ENCODE data around the gene NTM. TPM values are rescaled to one million over a fixed set of nuclear protein-coding genes. Genes with fewer than 3 reads are reported as not detected.
A peak's percentile ranks its signal among the peaks of the same experiment; 100 is the strongest.

The NTM gene
- total and polyA plus RNA-seq, 12 donors = 0.26 to 11.5 (median 4.0) TPM

GRCh38 chr11:131510662-131511061 lies 140.2 kb downstream of the NTM start:
- DNase-seq = no peak
- Histone ChIP-seq H3K9me3 (replicated peaks in 1 of 3) (no peaks in the 10 kb centered on the region), H3K4me1 (replicated peaks in 1 of 2) (no peaks in the 10 kb centered on the region), H3K27ac (no peak overlapping the region), H3K36me3 (replicated peaks in 1 of 2) (no peaks in the 10 kb centered on the region), H3K4me3 (no peak overlapping the region), H3K27me3 (no peaks in the 10 kb centered on the region)
- intact Hi-C loops (cut with DNase I) = loop anchor here in 1 of 2 donors (5.0 kb wide), 1 partner anchor 443 kb away; no protein-coding TSS in a partner anchor
- WGBS, 4 donors = 55 to 84% (median 83%) methylated on average over 6 to 8 of the region's 8 CpGs
- TF ChIP-seq CTCF (IDR thresholded peaks at IDR 0.05) = no peak
- no peak for TF ChIP-seq POLR2A (IDR thresholded peaks at IDR 0.05)

- WGBS, 4 donors = 64 to 67% (median 66%) methylated on average over 9 of the region's 9 CpGs
- peak; percentile 22 to 48 (median 46) for TF ChIP-seq CTCF (IDR thresholded peaks at IDR 0.05)
- no peak for TF ChIP-seq POLR2A (IDR thresholded peaks at IDR 0.05)
- intact Hi-C loops (cut with DNase I) = loop anchor here in 1 of 2 donors (5.0 kb wide), 1 partner anchor 444 kb away; no protein-coding TSS in a partner anchor
- peak in 3 of 7 donors; percentile 30 to 53 (median 48) for DNase-seq
- H3K4me1 ChIP-seq (replicated peaks in 1 of 2) = no peaks in the 10 kb centered on the region
- H3K27ac ChIP-seq = no peak overlapping the region
- no peaks in the 10 kb centered on the region for H3K36me3 ChIP-seq (replicated peaks in 1 of 2)
- no peaks in the 10 kb centered on the region for H3K27me3 ChIP-seq
- H3K4me3 ChIP-seq = no peak overlapping the region
- H3K9me3 ChIP-seq (replicated peaks in 1 of 3) = no peaks in the 10 kb centered on the region
These were observed 141.4 kb downstream of the NTM start for GRCh38 chr11:131511794-131512193.

- H3K4me3 ChIP-seq = no peak overlapping the region
- DNase-seq = no peak
- TF ChIP-seq POLR2A (IDR thresholded peaks at IDR 0.05) (no peak), CTCF (IDR thresholded peaks at IDR 0.05) (no peak)
- H3K27ac ChIP-seq = no peak overlapping the region
- H3K4me1 ChIP-seq (replicated peaks in 1 of 2) = no peaks in the 10 kb centered on the region
- WGBS, 4 donors = 75 to 93% (median 83%) methylated on average over 2 to 3 of the region's 3 CpGs
- intact Hi-C loops (cut with DNase I) = loop anchor here in 1 of 2 donors (5.0 kb wide), 1 partner anchor 445 kb away; no protein-coding TSS in a partner anchor
- no peaks in the 10 kb centered on the region for H3K27me3 ChIP-seq
- H3K9me3 ChIP-seq (replicated peaks in 1 of 3) = no peaks in the 10 kb centered on the region
- H3K36me3 ChIP-seq (replicated peaks in 1 of 2) = no peaks in the 10 kb centered on the region
These were observed 141.8 kb downstream of the NTM start for GRCh38 chr11:131512228-131512627.

GRCh38 chr11:131514062-131514461 lies 143.6 kb downstream of the NTM start:
- H3K36me3 ChIP-seq (replicated peaks in 1 of 2) = no peaks in the 10 kb centered on the region
- H3K27ac ChIP-seq = no peak overlapping the region
- H3K9me3 ChIP-seq (replicated peaks in 1 of 3) = no peaks in the 10 kb centered on the region
- TF ChIP-seq POLR2A (IDR thresholded peaks at IDR 0.05) (no peak), CTCF (IDR thresholded peaks at IDR 0.05) (no peak)
- H3K4me1 ChIP-seq (replicated peaks in 1 of 2) = no peaks in the 10 kb centered on the region
- H3K27me3 ChIP-seq = no peaks in the 10 kb centered on the region
- WGBS, 4 donors = 71 to 88% (median 80%) methylated on average over 6 of the region's 6 CpGs
- no peak overlapping the region for H3K4me3 ChIP-seq
- no peak for DNase-seq
- intact Hi-C loops (cut with DNase I) = loop anchor here in 1 of 2 donors (5.0 kb wide), 1 partner anchor 447 kb away; no protein-coding TSS in a partner anchor

All from adrenal gland (tissue), 12 donors.